ENCODE results near the gene USP34.
"Not testable (repeated sequence)": the region's sequence is repeated elsewhere in the genome, so short reads cannot be mapped to it uniquely, and the experiment has no call there.

USP34 gene

DNA sequence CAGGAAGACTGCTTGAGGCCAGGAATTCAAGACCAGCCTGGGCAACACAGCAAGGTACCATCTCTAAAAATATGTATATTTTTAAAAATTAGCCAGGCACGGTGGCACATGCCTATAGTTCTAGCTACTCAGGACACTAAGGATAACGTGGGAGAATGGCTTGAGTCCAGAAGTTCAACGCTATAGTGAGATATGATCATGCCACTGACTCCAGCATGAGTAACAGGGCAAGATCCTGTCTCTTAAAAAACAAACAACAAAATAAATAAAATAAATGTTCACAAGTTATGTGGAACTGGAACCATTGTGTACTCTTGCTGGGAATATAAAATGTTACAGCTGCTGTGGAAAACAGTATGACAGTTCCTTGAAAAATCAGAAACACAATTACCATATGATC lies 47.2 kb downstream of the USP34 start:
- no peak for DNase-seq (ENCODE audit: low read depth)

DNA sequence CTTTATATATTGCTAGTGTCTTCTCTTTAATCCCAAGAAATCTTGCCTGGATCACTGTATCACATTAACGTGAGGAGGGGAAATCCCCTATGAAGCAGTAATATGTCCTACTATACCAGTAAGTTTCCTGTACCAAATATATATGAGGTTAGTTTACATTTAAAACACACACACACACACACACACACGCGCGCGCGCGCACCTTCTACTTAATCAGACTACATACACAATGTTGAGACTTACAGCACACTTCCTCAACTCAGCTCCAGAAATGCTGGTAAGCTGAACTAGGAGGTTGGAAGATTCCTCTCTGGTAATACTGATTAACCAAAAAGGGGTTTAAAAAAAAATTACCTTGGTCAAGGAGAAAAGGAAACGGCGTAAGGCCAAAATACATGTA lies 49.3 kb downstream of the USP34 start:
- DNase-seq (ENCODE audit: low read depth), result no peak

DNA sequence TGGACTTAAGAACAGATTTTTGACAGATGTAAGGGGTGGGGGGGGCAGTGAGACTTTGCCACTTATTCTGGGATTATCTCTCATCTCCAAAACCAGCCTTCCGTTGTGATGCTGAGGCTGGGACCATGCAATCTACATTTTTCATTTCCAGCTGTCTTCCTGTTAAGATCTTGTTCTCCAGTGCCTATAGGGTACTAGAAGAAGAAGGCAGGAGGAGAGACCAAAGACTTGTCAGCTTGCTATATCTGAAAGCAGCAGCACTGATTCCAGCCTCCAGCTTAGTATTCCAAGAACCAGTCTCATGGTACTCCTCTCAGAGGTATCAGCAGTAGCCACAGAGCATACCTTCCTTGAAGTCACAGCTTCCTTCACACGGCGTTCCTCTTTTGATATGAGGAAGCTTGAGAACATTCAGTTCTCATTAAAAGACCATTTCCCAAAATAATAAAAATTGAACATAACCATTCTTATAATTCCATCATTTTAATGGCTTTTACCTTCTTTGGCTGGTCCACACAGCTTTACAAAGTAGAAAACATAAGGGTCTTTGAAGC lies 49.8 kb downstream of the USP34 start:
- no peak for DNase-seq (ENCODE audit: low read depth)

DNA sequence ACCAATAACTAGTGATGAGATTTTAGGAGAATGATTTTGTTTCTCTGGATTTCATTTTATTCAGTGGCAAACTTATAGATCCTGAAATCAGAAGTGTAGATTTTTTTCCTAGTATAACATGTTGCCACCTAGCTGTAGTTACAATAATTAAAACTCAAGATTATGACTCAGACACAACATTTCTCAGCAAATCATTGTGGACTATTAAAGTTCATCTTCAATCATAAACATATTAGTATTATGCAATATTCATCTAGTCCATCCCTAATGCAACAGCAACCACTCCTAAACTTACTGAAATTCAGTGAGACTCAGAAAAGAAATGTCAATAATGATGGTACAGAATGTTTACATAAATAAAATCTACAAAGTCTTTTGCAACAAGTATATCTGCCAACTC lies 51.3 kb downstream of the USP34 start:
- no peak for DNase-seq (ENCODE audit: low read depth)

DNA sequence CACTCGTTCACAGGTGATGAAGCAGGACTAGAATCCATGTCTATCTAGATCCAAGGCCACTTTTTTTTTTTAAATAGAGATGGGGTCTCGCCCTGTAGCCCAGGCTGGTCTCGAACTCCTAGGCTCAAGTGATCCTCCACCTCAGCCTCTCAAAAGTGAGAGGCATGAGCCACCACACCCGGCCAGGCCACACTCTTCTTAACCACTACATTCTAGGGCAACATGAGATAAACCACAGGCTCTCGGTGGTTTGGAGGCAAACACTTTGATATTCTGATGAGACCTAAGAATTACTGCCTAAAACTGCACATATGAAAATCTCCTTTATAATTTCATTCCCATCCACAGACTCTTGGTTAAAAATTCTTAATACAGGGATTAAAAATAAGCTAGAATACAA lies 51.8 kb downstream of the USP34 start:
- no peak for DNase-seq (ENCODE audit: low read depth)

DNA sequence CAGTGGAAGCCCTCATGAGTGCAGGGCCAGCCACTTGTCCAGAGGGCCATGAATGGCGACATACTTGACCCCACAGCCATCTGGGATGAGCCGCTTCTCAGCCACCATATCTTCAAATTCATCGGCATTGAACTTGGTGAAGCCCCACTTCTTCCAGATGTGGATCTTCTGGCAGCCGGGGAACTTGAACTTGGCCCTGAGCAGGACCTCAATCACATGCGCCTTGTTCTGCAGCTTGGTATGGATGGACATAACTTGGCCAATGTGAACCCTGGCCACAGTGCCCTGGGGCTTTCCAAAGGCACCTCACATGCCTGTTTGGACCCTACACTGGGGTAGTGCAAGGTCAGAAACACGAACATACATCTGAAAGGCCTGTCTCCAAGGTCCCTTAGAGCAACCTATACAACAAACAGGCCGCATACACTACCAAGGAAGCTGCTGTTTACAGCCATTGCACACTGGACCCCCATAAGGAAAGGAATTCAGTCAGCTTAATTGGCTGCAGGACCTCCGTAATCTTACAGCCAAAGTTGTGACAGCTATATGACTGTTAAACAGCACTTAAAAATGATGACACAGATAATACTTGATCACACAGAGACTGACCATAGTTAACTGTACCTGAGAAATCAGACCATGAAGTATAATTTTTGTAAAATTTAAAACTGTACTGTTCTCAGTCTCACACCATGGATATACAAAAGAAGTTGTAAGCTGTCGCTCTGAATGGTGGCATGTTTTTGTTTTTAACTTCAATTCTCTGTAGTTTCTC lies 53.8 kb downstream of the USP34 start:
- DNase-seq (ENCODE audit: low read depth), result no peak

DNA sequence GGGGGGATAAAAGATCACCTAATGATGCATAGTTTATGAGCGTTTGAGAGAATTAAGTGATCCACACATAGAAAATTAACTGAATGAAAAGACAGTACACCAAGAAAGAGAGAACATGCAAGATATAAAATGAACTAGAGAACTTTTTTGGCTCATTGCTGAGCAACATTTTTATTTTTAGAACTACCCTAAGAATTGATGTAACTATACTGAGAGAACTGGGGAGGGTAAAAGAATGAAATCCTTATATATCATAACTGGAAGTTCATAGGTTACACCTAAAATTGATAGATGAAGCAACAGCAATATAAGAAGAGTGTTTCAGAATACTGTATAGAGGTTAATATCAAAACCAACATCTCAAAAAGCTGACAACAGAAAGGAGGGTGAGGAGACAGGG lies 55.6 kb downstream of the USP34 start:
- DNase-seq (ENCODE audit: low read depth), result no peak

DNA sequence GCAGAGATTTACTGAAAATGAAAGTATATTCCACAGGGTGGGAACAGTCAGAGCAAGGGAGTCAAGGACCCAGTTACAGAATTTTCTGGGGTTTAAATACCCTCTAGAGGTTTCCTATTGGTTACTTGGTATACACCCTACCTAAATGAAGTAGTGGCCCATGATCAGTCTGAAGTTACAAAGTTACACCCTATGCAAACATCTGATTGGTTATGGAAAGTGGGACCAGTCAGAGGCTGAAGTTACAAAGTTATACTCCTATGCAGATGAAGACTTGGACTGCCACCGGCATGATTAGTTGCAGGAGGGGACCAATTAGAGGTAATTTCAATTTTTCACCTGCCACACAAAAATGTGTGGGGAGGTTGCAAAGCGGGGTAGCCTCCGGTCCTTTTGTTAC lies 56.2 kb downstream of the USP34 start:
- no peak for DNase-seq (ENCODE audit: low read depth)

DNA sequence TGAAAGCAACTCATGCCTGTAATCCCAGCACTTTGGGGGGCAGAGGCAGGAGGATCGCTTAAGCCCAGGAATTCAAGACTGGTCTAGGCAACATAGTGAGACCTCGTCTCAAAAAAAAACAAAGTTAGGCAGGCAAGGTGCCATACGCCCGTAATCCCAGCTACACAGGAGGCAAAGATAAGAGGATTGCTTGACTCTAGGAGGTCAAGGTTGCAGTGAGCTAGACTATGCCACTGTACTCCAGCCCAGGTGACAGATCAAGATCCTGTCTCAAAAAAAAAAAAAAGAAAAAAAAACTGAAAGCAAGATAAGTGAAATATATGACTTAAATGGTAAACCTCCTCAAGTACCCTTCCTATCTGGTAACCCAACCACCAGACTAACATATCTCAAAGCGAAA lies 59.8 kb downstream of the USP34 start:
- DNase-seq (ENCODE audit: low read depth), result no peak

DNA sequence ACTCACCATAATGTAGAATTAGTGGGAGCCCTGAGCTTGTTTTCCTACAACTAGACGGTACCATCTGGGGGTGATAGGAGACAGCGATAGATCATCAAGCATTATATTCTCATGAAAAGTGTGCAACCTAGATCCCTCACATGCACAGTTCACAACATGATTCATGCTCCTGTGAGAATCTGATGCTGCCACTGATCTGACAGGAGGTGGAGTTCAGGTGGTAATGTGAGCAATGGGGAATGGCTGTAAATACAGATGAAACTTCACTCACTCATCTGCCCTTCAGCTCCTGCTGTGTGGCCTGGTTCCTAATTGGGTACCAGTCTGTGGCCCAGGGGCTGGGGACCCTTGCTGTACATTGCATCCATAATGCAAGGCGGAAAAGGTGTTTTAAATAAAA lies 60.7 kb downstream of the USP34 start:
- no peak for DNase-seq (ENCODE audit: low read depth)

DNA sequence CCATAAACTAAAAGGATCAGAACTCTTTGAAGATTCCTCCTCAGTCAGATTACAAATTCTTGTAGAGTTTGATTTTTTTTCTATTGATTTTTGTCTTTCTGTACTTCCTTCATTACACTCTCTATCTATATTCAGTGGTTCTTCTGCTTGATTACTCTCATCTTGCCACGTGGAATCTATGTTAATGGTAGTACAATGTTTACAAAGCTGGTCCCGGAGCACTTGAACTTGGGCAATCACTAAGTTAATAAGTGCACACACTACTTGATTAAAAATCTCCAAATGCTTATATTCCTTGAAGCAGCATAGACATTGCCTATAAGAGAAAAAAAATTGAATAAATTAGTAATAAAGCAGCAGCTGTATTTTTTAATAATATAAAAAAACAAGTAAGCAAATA lies 65.1 kb downstream of the USP34 start:
- DNase-seq (ENCODE audit: low read depth), result no peak

DNA sequence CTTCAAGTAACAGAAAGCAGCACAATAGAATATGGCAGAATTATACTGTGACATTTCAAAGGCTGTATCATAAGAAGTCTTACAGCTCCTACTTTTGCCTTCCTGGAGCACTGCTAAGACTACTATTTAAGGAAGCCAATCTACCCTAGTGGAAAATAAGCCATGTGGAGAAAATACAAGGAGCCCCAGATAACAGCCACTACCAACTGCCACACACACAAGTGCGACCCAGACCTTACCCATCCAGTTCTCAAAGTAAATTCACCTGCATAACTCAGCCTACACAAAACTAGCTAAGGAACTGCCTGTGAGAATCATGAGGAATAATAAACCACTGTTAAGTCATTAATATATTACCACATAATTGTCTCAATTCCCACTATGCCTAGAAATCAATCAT lies 66.4 kb downstream of the USP34 start:
- DNase-seq (ENCODE audit: low read depth), result no peak

DNA sequence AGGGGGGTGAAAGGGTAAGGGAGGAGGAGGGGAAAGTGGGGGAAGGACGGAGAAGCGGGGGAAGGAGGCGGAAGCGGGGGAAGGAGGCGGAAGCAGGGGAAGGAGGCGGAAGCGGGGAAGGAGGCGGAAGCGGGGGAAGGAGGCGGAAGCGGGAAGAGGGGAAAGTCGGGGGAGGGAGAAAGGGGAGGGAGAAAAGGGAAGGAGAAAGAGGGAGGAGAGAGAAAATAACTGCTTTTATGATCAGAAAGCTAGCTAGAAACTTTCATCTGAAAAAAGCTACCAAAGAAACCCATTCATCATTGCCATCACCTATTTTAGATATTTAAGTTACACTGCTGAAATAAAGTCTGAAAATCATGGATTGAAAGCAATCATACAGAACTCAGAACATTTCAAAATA lies 72.5 kb downstream of the USP34 start:
- no peak for DNase-seq (ENCODE audit: low read depth)

DNA sequence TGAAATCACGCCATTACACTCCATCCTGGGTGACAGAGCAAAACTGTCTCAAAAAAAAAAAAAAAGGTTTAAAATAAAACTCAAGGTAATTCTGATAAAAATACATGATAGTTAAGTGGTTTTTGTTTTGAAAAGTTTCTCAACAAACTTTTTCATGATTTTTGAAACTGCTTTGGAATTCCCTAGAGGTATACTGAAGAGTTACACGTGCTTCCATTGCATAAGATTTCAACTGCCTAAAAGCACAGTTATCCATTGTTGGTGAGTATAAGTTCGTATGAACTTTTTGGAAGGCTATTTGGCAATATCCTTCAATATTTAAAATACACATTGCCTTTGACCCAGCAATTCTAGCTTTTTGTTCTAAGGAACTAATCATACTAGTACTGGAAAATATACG lies 74.9 kb downstream of the USP34 start:
- no peak for DNase-seq (ENCODE audit: low read depth)

DNA sequence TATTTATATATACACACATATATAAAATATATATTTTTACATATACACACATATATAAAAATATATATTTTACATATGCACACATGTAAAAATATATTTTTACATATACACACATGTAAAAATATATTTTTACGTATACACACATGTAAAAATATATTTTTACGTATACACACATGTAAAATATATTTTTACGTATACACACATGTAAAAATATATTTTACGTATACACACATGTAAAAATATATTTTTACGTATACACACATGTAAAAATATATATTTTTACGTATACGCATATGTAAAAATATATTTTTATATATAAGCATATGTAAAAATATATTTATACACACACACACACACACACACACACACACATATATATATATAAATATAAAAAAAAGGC lies 83.3 kb downstream of the USP34 start:
- not testable (repeated sequence) for DNase-seq (ENCODE audit: low read depth)

DNA sequence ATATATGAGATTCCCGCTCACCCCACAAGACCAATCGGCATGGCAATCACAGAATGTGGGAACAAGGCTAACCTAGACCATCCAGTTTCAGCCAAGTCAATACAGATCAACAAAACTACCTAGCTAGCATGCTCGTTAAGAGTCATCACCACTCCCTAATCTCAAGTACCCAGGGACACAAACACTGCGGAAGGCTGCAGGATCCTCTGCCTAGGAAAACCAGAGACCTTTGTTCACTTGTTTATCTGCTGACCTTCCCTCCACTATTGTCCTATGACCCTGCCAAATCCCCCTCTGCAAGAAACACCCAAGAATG lies 90.0 kb downstream of the USP34 start:
- DNase-seq (ENCODE audit: low read depth), result not testable (repeated sequence)

DNA sequence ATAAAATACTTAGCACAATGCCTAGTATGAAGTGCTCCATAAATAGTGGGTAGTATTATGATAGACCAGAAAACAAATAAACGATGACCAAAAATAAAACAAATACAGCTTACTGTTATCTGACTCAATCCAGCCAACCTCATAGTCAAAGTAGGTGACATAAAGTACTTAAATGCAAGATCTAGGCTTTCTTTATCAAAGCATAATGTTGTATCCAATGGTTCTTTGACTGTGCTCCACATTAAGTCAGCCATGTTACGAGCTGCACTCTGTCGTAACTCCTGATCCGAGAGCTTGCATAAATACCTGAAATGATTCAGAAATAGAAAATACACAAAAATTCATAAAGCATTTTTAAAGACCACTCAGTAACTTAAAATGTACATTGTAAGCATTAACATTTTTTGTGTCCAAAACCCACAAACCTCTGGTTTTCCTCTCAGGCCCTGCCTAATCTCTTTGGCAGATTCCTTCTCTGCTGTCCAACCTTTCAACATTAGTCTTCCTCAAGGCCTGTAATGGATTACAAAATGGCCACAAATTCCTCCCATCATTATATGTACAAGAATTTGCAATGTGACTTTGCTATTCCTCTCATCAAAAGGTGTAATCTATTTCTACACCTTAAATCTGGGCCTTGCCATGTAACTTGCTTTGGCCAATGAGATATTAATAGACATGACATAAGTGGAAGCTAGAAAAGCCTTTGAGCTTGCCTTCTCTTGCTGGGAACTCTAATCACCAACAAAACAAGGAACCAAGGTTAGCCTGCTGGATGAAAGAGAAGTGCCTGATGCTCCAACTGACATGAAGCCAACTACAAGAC lies 90.6 kb downstream of the USP34 start:
- no peak for DNase-seq (ENCODE audit: low read depth)

DNA sequence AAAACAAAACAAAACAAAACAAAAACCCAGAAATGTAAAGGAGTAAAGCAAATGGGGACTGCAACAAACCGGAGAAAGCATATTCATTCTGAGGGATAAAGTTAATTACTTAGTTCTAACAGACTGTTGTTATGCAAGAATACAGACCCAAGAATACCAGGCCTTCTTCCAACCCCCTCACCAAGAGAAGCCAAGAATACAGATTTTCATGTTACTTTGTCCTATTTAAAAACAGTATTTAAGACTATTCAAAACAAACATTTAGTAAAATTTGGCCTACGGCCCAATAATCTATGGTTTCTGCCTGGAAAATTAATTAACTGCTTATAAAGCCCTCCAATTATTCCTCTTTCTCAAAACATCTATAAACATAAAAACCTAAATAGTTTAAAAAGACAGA lies 91.4 kb downstream of the USP34 start:
- DNase-seq (ENCODE audit: low read depth), result no peak

DNA sequence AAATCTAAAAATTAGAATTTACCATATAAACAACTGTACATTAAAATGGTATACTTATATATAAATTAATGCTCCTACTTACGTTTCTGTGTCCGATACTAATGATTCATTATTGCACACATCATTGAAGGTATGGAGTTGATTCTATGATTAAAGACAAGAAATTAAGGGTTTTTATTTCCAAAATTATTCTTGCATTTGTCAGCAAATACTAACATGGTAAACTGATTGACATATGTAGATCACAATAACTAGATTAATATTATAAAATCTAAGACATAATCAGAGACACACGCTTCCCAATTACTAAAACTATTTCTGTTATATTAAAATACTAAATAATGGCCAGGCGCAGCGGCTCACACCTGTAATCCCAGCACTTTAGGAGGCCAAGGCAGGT lies 92.6 kb downstream of the USP34 start:
- no peak for DNase-seq (ENCODE audit: low read depth)

DNA sequence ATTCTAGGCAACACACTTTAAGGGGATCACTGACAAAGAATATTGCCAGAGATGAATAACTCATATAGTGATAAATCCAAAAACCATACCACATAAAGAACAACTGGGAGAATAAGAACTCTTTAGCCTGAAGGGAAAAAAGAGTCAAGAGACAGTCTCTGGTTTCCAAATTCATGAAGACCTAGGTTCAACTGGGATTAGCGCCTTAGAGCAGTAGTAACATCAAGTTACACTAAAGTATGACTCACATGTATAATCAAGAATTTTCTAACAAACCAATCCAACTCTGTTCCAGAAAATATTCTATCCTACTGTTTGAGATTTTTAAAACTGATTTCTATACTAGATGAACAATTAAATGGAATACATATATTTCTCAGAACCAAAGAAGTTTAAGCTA lies 93.8 kb downstream of the USP34 start:
- DNase-seq (ENCODE audit: low read depth), result no peak

DNA sequence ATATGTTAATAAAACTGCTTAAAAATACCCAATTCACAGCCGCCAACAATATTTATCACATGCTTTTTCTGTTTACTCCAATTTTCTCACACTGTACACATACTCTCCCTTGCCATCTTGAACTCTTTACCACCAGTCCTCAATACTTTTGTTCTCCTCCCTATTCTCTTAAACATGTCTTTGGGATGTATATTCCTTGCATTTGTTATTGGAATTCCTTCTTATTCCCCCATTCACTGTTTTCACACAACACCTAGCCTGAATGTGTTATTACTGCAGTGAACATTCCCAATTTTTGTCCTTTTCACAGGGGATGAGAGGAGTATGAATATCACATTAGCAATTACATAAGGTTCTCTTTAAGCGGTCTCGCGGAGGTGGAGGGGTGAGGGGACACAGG lies 94.7 kb downstream of the USP34 start:
- DNase-seq (ENCODE audit: low read depth), result no peak

DNA sequence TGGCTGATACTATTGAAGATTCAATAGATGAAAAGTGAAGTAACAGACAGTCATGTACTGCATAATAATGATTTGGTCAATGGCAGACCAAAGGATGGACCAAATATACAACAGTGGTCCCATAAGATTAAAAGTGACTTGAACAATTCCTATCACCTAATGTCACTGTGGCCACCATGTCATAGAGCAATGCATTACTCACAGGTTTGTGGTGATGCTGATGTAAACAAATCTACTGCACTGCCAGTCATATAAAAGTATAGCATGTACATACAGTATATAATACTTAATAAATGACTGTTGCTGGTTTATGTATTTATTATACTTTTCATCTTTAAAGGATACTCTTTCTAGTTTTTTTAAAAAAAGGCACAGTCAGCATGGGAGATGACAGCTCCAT lies 99.9 kb downstream of the USP34 start:
- no peak for DNase-seq (ENCODE audit: low read depth)

Data from HS-27A (cell line).